C4-2B (cell line): ENCODE measurements around the gene OR2A14.

Source experiments
- CTCF ChIP-seq: fragments of 450-650 bp; conservative IDR thresholded peaks from 2 replicates; pipeline ENCODE4 v1.5.1; 2017; ENCODE audit warnings: mild to moderate bottlenecking
- ZFX ChIP-seq: fragments of 450-650 bp; IDR thresholded peaks from 2 replicates; pipeline ENCODE4 v1.6.1; 2017

GRCh38 chr7:144132262-144132661, 9.3 kb downstream of the OR2A14 start:
- TF ChIP-seq CTCF (no peak), ZFX (no peak)
